ENCODE measurements around the gene NECTIN2. TPM values are rescaled to one million over a fixed set of nuclear protein-coding genes. Genes with fewer than 3 reads are reported as not detected.

The NECTIN2 gene
- polyA plus RNA-seq, 3 donors, result 5.6 to 18.2 (median 9.3) TPM

DNA sequence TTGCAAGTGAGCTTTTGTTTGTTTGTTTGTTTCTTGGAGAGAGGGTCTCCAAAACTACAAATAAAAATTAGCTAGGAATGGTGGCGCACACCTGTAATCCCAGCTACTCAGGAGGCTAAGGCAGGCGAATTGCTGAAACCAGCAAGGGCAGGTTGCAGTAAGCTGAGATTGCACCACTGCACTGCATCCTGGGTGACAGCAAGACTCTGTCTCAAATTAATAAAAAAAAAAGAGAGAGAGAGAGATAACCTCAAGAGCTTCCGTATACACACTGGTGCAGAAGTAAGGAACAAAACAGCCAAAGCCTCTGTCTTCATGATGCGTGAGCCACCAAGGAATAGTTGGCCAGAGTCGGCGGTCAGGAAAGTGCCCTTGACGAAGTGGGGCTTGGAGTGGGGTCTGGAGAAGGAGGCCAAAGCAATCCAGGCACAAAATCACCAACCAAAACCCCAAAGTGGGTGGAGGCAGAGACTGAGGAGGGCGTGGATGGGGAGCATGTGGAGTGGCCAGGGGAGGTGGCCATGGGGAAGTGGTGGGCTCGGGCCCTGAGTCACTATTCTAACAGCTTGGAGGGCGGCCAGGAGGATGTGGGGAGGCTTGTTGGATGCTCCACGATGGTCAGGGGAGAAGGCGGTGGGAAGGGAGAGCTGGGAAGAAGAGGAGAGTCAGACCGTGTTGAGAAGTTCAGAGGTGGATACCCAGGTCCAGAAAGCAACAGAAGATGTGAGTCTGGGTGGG lies 23.8 kb downstream of the NECTIN2 start:
- peaks cover 0 to 4% (median 2%) of the 10 kb centered on the region in 3 donors for H3K27me3 Mint-ChIP-seq (ENCODE audit: low read depth in 3 of 3)
- no peaks in the 10 kb centered on the region for H3K27me3 ChIP-seq (ENCODE audit: control insufficient read depth in 2 of 2, insufficient read depth in 2 of 2, low read length in 2 of 2)
- peak overlapping the region; percentile 64 to 78 for H3K27ac ChIP-seq (ENCODE audit: low read depth in 1 of 2, low read length in 2 of 2)
- H2AFZ ChIP-seq (ENCODE audit: insufficient read depth, low read depth, low read length, poor library complexity, severe bottlenecking), result peak overlapping the region; percentile 24
- peak; percentile 60 to 78 (median 74) for DNase-seq
- no peak for TF ChIP-seq CTCF (IDR thresholded peaks at IDR 0.05)
- H3K79me2 ChIP-seq (ENCODE audit: insufficient read depth, low read length), result no peaks in the 10 kb centered on the region
- no peaks in the 10 kb centered on the region for H3K9me3 Mint-ChIP-seq
- H3K36me3 Mint-ChIP-seq, result peaks cover 24 to 48% of the 10 kb centered on the region in 2 donors
- H3K4me1 Mint-ChIP-seq, result peaks cover 37% of the 10 kb centered on the region
- peaks cover 10 to 26% of the 10 kb centered on the region in 2 donors for H3K36me3 ChIP-seq (replicated peaks in 1 of 2; ENCODE audit: control insufficient read depth in 1 of 2, insufficient read depth in 2 of 2, low read length in 2 of 2)
- intact Hi-C loops (cut with micrococcal nuclease), result loop anchor here in 1 of 2 donors (2.0 kb wide), 1 partner anchor 21 kb away; no protein-coding TSS in a partner anchor
- H3K4me2 ChIP-seq (replicated peaks; ENCODE audit: extremely low read depth, low read length, poor library complexity, severe bottlenecking), result peak overlapping the region; percentile 68
- peaks cover 33 to 38% of the 10 kb centered on the region in 2 donors for H3K4me1 ChIP-seq (ENCODE audit: control insufficient read depth in 1 of 2, insufficient read depth in 2 of 2, low read length in 2 of 2)
- H3K27ac Mint-ChIP-seq, result peak overlapping the region; percentile 90 to 97 (median 92)
- H3K4me3 ChIP-seq (replicated peaks in 1 of 3; ENCODE audit: low read depth in 2 of 3, low read length in 3 of 3), result peak overlapping the region in 1 of 3 experiments; percentile 47
- H3K9me3 ChIP-seq (replicated peaks in 1 of 2; ENCODE audit: control insufficient read depth in 1 of 2, insufficient read depth in 1 of 2, low read length in 2 of 2), result no peaks in the 10 kb centered on the region
- 0% methylated on average over 8 of the region's 13 CpGs for WGBS (ENCODE audit: insufficient coverage)
- no peak overlapping the region for H3K9ac ChIP-seq (ENCODE audit: insufficient read depth, low read length, poor library complexity, severe bottlenecking)
- H3K4me3 Mint-ChIP-seq, result peak overlapping the region; percentile 71 to 86
- no peaks in the 10 kb centered on the region for H4K20me1 ChIP-seq (ENCODE audit: insufficient read depth, low read length)

- Histone ChIP-seq H3K9me3 (replicated peaks in 1 of 2; ENCODE audit: control insufficient read depth in 1 of 2, insufficient read depth in 1 of 2, low read length in 2 of 2) (no peaks in the 10 kb centered on the region), H3K36me3 (replicated peaks in 1 of 2; ENCODE audit: control insufficient read depth in 1 of 2, insufficient read depth in 2 of 2, low read length in 2 of 2) (peaks cover 10 to 36% of the 10 kb centered on the region in 2 donors), H2AFZ (ENCODE audit: insufficient read depth, low read depth, low read length, poor library complexity, severe bottlenecking) (no peak overlapping the region), H3K27me3 (ENCODE audit: control insufficient read depth in 2 of 2, insufficient read depth in 2 of 2, low read length in 2 of 2) (no peaks in the 10 kb centered on the region), H3K9ac (ENCODE audit: insufficient read depth, low read length, poor library complexity, severe bottlenecking) (no peak overlapping the region), H3K27ac (ENCODE audit: low read depth in 1 of 2, low read length in 2 of 2) (no peak overlapping the region), H3K4me3 (replicated peaks in 1 of 3; ENCODE audit: low read depth in 2 of 3, low read length in 3 of 3) (no peak overlapping the region), H3K4me2 (replicated peaks; ENCODE audit: extremely low read depth, low read length, poor library complexity, severe bottlenecking) (no peak overlapping the region), H3K79me2 (ENCODE audit: insufficient read depth, low read length) (no peaks in the 10 kb centered on the region), H4K20me1 (ENCODE audit: insufficient read depth, low read length) (no peaks in the 10 kb centered on the region), H3K4me1 (ENCODE audit: control insufficient read depth in 1 of 2, insufficient read depth in 2 of 2, low read length in 2 of 2) (peaks cover 33% of the 10 kb centered on the region in 2 donors)
- no peak for TF ChIP-seq CTCF (IDR thresholded peaks at IDR 0.05)
- intact Hi-C loops (cut with micrococcal nuclease), result no loop called here
- Mint-ChIP-seq H3K27ac (peak overlapping the region in 2 of 7 donors; percentile 69 to 80), H3K27me3 (ENCODE audit: low read depth in 3 of 3) (peaks cover 1 to 4% (median 2%) of the 10 kb centered on the region in 3 donors), H3K9me3 (no peaks in the 10 kb centered on the region), H3K4me1 (peaks cover 33% of the 10 kb centered on the region), H3K4me3 (no peak overlapping the region), H3K36me3 (peaks cover 34 to 57% of the 10 kb centered on the region in 2 donors)
- WGBS (ENCODE audit: insufficient coverage), result 98% methylated on average over 13 of the region's 14 CpGs
- no peak for DNase-seq
These were observed 25.7 kb downstream of the NECTIN2 start for GRCh38 chr19:44871809-44872208.

All from CD14-positive monocyte (primary cell).